Neural cell (in vitro differentiated cells): ENCODE measurements around the gene PIK3R4.

Experiments
- CTCF ChIP-seq: fragments of 450-650 bp; IDR thresholded peaks from 2 replicates; pipeline ENCODE4 v1.5.1; 2014; ENCODE audit warnings: antibody characterized with exemption, mild to moderate bottlenecking, moderate library complexity; ENCODE audit not compliant: poor library complexity, severe bottlenecking
- EP300 ChIP-seq: fragments of 450-650 bp; conservative IDR thresholded peaks from 2 replicates; pipeline ENCODE4 v1.6.1; 2014; ENCODE audit warnings: antibody characterized with exemption, mild to moderate bottlenecking, moderate library complexity; ENCODE audit not compliant: poor library complexity, severe bottlenecking
- POLR2AphosphoS5 ChIP-seq: IDR thresholded peaks from 2 replicates; pipeline ENCODE4 v1.6.1; 2012
- REST ChIP-seq: IDR thresholded peaks from 2 replicates; pipeline ENCODE4 v1.6.1; 2012; ENCODE audit warnings: borderline replicate concordance
- TAF1 ChIP-seq: IDR thresholded peaks from 2 replicates; pipeline ENCODE4 v1.6.1; 2012; ENCODE audit warnings: low read depth

GRCh38 chr3:130640027-130640426 is 106.6 kb downstream of the PIK3R4 start:
- TF ChIP-seq EP300 = no peak
- TF ChIP-seq CTCF = no peak
- TF ChIP-seq POLR2AphosphoS5 = no peak
- no peak for TF ChIP-seq REST
- TF ChIP-seq TAF1 = no peak
